HG03175 (cell line): ENCODE results near the gene HOXD12.

Source experiments
- ATAC-seq: cut with Tn5 transposase; IDR thresholded peaks from one replicate; pipeline ENCODE4 v1.9.1; 2021; ENCODE audit warnings: mild to moderate bottlenecking, moderate library complexity; ENCODE audit not compliant: unreplicated experiment

Gene HOXD12

DNA sequence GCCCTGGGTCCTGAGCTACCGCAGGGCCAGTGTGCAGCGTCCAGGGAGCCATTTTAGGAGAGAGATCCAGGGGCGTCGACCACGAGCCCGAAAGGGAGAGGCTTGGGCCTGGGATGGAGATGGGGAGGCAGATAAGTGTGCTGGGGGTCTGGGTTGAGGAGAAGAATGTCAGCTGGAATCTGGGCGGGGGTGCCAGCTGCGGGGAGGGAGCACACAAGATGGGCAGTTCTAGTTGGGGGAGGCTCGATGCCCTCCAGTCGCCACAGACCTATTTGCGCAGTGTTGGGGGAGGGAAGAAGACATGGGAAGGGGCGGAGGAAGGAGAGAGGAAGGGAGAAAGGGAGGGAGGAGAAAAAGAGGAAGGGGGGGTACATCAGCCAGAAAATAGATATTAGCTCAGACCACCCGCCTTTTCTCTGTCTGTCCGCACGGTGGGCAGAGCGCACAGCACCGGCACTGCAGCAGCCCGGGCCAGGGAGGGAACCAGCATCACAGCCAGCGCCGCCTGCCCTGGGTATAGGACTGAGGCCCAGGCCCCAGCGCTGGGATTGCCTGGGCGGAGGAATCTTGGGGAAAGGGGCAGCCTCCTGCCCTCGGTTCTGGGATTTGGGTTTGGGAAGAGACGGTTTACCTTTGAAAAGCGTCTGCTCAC, 5.6 kb downstream of the HOXD12 start:
- no peak for ATAC-seq

DNA sequence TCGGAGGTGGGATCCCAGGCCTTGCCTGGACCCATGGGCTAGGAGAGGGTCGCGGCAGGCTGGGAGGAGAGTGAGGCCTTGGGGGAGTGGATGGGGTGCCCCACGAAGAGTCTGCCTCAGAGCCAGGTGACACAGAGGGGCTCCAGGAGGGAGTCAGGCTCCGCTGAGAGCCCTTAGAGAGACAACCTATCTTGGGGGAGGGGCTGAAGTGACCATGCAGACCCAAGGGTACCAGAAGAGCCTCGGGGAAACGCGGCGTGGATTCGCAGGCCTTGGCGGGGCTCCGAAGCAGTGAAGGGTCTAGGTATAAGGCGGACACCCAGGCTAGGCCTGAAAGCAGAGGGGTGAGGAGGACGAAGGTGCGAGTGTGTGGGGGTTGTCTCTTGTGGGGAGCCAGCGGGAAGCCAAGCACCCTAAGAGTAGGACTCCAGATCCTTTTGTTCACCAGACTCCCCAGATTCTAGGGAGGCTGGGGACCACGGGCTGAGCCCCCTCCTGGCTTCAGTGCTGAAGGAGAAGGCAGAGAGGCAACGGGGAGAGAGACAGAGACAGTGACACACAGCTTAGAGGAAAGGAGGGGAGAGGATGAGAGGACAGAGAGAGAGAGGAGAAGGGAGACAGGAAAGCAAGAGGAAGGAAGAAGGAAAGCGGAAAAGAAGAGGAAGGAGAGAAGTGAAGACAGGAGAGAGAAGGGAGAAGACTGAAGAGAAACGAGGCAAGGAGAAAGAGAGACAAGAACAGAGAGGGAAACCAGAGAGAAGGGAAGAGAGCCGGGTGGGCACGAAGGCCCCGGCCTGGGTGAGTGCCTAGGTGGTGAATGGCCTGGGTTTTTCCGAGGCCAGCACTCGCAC, 6.4 kb downstream of the HOXD12 start:
- no peak for ATAC-seq

DNA sequence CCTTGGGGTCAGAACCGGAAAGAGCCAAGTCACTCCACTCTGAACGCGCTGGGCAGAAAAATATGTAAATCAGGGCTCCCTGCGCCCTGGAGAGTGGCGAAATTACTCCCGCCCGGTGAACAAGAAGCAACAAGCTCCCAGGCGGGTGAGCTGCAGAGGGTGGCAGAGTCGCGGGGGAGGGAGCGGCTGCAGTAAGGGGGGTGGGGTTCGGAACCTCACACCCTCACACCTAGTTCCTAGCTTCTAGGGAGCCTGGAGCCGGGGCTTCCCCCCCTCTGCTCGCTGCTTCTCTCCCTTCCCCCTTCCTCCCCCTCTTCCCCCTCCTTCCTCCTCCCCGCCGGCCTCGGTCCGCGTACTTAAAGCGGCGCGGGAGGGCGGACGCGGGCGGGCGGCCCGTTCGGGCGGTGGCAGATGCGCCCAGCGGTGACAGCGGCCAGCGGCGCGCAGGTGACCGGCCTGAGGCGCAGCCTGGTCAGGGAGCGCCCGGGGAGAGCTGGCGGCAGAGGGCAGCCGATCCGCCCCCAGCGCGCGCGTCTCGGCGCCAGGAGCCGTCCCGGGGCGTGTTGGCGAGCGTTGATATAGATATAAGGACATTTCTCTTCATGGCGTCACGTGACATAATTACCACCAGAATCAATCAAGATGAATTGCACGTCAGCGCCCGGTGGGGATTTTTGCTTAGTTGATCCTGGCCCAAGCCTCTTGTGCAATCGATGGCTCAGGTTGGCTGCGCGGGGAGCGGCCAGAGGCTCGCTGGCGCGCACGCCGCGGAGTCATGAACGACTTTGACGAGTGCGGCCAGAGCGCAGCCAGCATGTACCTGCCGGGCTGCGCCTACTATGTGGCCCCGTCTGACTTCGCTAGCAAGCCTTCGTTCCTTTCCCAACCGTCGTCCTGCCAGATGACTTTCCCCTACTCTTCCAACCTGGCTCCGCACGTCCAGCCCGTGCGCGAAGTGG, 7.3 kb downstream of the HOXD12 start, which contains the start of gene HOXD11:
Gene HOXD11, plus strand, starts transcription at position 700 of the 959 bp plus-strand sequence. Its CDS starts 76 bp downstream, at position 776.
- no peak for ATAC-seq

- no peak for ATAC-seq
These were observed 8.2 kb downstream of the HOXD12 start for GRCh38 chr2:176107731-176108181.

DNA sequence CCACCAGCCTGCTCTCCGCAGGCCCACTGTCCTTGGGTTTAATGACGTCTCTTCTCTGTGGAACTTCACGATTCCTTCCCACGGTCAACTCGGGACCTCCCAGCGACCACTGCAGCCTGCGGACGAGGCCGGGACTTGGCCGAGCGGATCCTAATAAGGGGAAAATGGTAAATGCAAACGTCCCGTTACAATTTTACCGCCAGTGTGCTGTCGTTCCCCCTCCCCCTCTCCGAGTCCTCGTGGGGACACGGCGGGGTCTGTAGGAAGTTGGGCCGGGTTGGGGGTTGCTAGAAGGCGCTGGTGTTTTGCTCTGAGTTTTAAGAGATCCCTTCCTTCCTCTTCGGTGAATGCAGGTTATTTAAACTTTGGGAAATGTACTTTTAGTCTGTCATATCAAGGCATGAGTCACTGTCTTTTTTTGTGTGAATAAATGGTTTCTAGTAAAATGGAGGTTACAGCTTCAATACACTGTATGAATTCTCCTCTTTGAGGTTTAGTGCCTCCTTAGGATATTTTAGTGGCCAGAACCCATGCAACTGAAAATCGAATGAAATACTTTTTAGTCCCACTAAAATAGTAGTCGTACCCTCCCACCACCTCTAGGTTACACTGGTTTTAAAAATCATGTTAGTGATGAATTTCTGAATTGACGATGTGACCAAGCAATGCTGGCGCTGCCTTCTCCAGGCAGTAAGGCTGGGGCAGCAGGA, 9.8 kb downstream of the HOXD12 start:
- no peak for ATAC-seq

DNA sequence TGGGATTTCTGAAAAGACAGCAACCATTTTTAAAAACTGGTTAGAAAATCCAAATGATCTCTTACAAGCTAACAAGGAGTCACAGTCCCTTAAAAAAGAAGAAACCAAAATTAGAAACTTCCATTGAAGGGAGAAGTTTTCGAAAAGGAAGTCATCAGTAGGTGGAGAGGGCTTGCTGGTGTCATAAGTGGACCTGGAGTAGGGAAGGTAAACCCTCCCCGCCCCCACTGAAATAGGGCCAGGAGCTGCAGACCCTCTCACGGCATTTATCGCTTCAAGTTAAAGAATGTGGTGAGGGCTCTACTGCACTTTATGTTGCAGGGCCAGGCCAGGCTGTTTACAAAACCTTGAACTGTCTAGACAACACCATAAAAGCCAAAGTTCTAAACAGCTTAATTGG, 10.4 kb downstream of the HOXD12 start:
- no peak for ATAC-seq

DNA sequence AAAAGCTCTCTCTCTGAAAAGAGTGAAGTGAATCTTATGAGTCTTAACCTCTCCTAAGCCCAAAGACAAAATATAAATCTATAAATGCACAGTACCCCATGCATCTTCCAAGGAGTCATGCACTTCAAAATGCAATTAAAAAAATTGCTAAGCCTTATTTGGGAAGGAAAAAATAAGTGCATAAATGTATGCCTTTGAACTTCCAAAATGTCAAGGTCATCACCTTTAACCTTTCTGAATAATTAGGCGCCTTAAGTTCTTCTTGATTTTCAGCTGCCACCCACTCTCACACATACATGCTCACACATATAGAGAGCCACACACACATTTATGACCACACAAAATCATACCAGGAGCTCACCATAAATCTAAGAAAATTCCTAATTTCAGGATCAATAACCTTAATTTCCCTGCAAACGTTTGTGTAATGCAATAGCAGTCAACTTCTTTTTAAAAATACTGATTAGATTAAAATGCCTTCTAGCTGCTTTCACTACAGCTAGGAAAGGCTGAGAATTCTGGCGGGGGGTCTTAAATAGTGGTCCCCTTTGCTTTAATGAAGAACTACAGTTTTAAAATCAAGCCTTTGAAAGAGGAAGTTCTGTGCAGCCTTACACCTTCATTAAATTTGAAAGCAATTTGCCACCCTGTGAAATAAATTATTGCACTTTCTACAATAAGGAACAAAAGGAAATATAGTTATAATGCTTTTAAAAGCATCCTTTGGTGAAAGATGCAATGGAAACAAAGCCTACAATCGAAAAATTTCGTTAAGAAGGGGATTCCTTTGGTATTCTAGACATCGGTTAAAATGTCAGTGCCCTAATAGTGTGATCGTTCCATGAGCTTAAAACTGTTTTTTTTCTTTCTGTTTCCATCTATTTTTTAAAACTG, 11.1 kb downstream of the HOXD12 start:
- no peak for ATAC-seq

- ATAC-seq: no peak
These were observed 11.7 kb downstream of the HOXD12 start for GRCh38 chr2:176111309-176111663.

DNA sequence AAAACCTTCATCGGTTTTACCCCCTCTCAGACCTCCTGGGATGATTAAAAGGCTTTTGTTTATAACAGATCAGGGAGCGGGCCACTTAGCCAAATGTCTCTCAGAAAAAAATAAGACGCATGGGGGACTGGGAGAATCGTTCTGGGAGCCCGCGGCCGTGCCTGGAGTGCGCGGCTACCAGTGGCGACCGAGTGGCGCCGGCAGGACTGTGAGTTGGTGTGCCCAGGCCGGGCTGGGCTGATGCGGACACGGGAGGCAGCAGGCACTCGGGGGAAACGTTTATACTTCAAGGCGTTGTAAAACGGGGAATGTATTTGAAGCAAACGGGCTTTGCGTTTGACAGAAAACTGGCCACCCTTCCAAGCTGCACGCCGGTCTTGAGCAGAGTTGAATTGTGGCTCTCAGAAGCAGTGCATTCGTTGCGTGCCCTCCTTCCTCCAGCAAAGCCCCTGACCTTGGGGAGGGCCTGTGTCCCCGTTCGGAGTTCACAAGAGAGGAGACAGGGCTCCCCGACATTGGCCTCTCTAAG, 12.3 kb downstream of the HOXD12 start:
- ATAC-seq: no peak

DNA sequence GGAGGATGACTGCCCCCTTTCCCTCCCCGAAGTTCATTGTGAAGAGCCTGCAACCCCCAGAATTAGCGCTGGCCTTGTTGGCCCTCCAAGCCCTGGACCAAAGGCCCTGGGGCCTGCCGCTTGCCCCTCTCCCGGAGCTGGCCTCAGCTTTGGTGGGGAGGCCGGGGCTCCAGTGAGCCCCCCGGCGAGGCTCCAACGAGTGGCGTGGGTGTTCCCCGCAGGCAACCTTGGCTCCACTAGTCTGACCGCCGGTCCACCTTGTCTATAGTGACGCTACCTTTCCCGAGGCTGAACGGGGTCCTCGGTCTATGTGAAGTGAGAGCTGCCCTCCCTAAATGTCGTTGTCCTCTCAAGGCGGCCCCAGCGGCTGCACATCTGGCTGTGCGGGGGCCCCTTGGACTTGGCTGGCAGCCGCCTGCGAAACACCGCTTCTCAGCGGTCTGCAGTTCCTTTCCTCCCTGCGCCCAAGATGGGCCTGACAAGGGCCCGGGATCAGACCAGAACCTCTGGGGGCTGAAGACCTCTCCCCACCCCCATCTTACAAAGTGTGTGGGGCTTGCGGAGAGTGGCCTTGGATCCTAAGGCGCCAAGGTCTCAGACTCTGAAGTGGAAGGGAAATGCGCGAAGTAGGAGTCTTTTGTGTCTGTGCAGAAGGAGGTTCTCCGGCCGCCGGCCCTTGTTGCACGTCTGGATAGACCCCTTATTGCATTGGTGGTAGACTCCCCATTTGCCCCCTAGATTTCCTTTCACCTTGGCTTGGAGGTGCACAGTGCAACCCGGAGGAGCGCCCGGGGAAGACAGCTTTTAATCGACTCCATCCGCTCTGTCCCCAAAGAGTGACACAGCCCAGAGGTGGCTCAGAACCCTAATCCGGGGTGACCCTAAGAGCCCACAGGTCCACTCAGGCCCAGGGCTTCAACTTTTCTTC, 13.0 kb downstream of the HOXD12 start:
- ATAC-seq: no peak

- no peak for ATAC-seq
These were observed 14.7 kb downstream of the HOXD12 start for GRCh38 chr2:176114120-176114929.

- ATAC-seq: no peak
These were observed 15.5 kb downstream of the HOXD12 start for GRCh38 chr2:176114930-176115625.

- ATAC-seq: no peak
These were observed 16.6 kb downstream of the HOXD12 start, which contains the start of gene HOXD10 for GRCh38 chr2:176115883-176116813. Gene HOXD10 (plus strand): TSS chr2:176116778. CDS start chr2:176116834, 56 bp downstream.

DNA sequence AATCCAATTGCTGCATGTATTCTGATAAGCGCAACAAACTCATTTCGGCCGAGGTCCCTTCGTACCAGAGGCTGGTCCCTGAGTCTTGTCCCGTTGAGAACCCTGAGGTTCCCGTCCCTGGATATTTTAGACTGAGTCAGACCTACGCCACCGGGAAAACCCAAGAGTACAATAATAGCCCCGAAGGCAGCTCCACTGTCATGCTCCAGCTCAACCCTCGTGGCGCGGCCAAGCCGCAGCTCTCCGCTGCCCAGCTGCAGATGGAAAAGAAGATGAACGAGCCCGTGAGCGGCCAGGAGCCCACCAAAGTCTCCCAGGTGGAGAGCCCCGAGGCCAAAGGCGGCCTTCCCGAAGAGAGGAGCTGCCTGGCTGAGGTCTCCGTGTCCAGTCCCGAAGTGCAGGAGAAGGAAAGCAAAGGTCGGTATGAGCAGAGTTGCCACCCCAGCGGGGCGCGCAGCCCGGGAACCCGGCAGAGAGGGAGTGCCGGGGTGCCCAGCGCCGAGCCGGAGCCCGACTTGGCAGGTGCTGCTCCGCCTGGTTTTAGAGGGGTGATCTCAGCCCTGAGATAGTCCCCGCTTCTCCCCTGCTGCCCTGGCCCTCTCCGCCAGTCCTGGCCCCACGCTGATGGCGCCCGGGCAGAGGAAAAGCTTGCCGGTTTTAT, 17.7 kb downstream of the HOXD12 start:
- no peak for ATAC-seq

- ATAC-seq: no peak
These were observed 18.3 kb downstream of the HOXD12 start for GRCh38 chr2:176117823-176118371.
